Measurements from ENCODE around the gene FBXW4.

The FBXW4 gene

GRCh38 chr10:101694674-101695403 lies at the start of gene FBXW4:
TSS of gene FBXW4 (minus strand) at chr10:101695170. CDS start at chr10:101695105, 65 bp downstream.
- peak within 1 kb of the TSS; percentile 98 for H3K27ac Mint-ChIP-seq
- CTCF ChIA-PET: interaction anchor here (1.3 kb wide), 1 partner anchor 86 kb away, joined by 9 read pairs; no protein-coding TSS in a partner anchor
- no peaks in the 10 kb centered on the region for H3K9me3 Mint-ChIP-seq
- DNase-seq: peak; percentile 78
- peaks cover 37% of the 10 kb centered on the region for H3K4me1 Mint-ChIP-seq
- H3K36me3 Mint-ChIP-seq: peaks cover 18% of the 10 kb centered on the region
- H3K4me3 Mint-ChIP-seq: peak within 1 kb of the TSS; percentile 96
- H3K27me3 Mint-ChIP-seq: no peaks in the 10 kb centered on the region

GRCh38 chr10:101744267-101744666 lies 49.3 kb upstream of the FBXW4 start:
- no peak for DNase-seq
- no peak overlapping the region for H3K4me3 Mint-ChIP-seq
- no peaks in the 10 kb centered on the region for H3K36me3 Mint-ChIP-seq
- H3K4me1 Mint-ChIP-seq: no peaks in the 10 kb centered on the region
- H3K27me3 Mint-ChIP-seq: peaks cover 55% of the 10 kb centered on the region
- CTCF ChIA-PET: interaction anchor here (0.7 to 0.8 kb wide), 3 partner anchors 146 to 195 kb away, joined by 3 read pairs; no protein-coding TSS in a partner anchor
- H3K9me3 Mint-ChIP-seq: no peaks in the 10 kb centered on the region
- no peak overlapping the region for H3K27ac Mint-ChIP-seq

GRCh38 chr10:101741938-101742337 lies 47.0 kb upstream of the FBXW4 start:
- no peak for DNase-seq
- Mint-ChIP-seq H3K9me3 (no peaks in the 10 kb centered on the region), H3K4me3 (no peak overlapping the region), H3K27ac (no peak overlapping the region), H3K27me3 (peaks cover 52% of the 10 kb centered on the region), H3K4me1 (no peaks in the 10 kb centered on the region), H3K36me3 (no peaks in the 10 kb centered on the region)
- CTCF ChIA-PET: no interaction called here

- CTCF ChIA-PET: interaction anchor here (1.0 kb wide), 1 partner anchor 134 kb away, joined by 3 read pairs; no protein-coding TSS in a partner anchor
- no peak for DNase-seq
- H3K27me3 Mint-ChIP-seq: peaks cover 44% of the 10 kb centered on the region
- H3K36me3 Mint-ChIP-seq: no peaks in the 10 kb centered on the region
- no peaks in the 10 kb centered on the region for H3K4me1 Mint-ChIP-seq
- H3K4me3 Mint-ChIP-seq: no peak overlapping the region
- H3K27ac Mint-ChIP-seq: no peak overlapping the region
- H3K9me3 Mint-ChIP-seq: no peaks in the 10 kb centered on the region
These were observed 41.7 kb upstream of the FBXW4 start for GRCh38 chr10:101736666-101737065.

GRCh38 chr10:101732096-101732495 lies 37.1 kb upstream of the FBXW4 start:
- Mint-ChIP-seq H3K27me3 (peaks cover 39% of the 10 kb centered on the region), H3K36me3 (no peaks in the 10 kb centered on the region), H3K27ac (no peak overlapping the region), H3K4me1 (no peaks in the 10 kb centered on the region), H3K4me3 (no peak overlapping the region), H3K9me3 (no peaks in the 10 kb centered on the region)
- CTCF ChIA-PET: interaction anchor here (1.6 kb wide), 1 partner anchor 129 kb away, joined by 4 read pairs; no protein-coding TSS in a partner anchor
- no peak for DNase-seq

- DNase-seq: no peak
- Mint-ChIP-seq H3K27ac (no peak overlapping the region), H3K27me3 (peaks cover 29% of the 10 kb centered on the region), H3K4me3 (no peak overlapping the region), H3K9me3 (no peaks in the 10 kb centered on the region), H3K36me3 (no peaks in the 10 kb centered on the region), H3K4me1 (no peaks in the 10 kb centered on the region)
- CTCF ChIA-PET: interaction anchor here (1.2 kb wide), 1 partner anchor 259 kb away, joined by 3 read pairs; no protein-coding TSS in a partner anchor
These were observed 31.1 kb upstream of the FBXW4 start for GRCh38 chr10:101726115-101726387.

- H3K4me3 Mint-ChIP-seq: no peak overlapping the region
- H3K4me1 Mint-ChIP-seq: no peaks in the 10 kb centered on the region
- no peaks in the 10 kb centered on the region for H3K9me3 Mint-ChIP-seq
- CTCF ChIA-PET: interaction anchor here (1.2 kb wide), 1 partner anchor 259 kb away, joined by 3 read pairs; no protein-coding TSS in a partner anchor
- H3K27me3 Mint-ChIP-seq: peaks cover 32% of the 10 kb centered on the region
- H3K27ac Mint-ChIP-seq: no peak overlapping the region
- no peaks in the 10 kb centered on the region for H3K36me3 Mint-ChIP-seq
- DNase-seq: no peak
These were observed 30.5 kb upstream of the FBXW4 start for GRCh38 chr10:101725296-101726114.

GRCh38 chr10:101724446-101724845 lies 29.5 kb upstream of the FBXW4 start:
- no peaks in the 10 kb centered on the region for H3K4me1 Mint-ChIP-seq
- H3K9me3 Mint-ChIP-seq: no peaks in the 10 kb centered on the region
- DNase-seq: no peak
- CTCF ChIA-PET: no interaction called here
- no peak overlapping the region for H3K27ac Mint-ChIP-seq
- no peaks in the 10 kb centered on the region for H3K36me3 Mint-ChIP-seq
- peaks cover 38% of the 10 kb centered on the region for H3K27me3 Mint-ChIP-seq
- no peak overlapping the region for H3K4me3 Mint-ChIP-seq

GRCh38 chr10:101723176-101723575 lies 28.2 kb upstream of the FBXW4 start:
- no peak overlapping the region for H3K27ac Mint-ChIP-seq
- H3K4me1 Mint-ChIP-seq: no peaks in the 10 kb centered on the region
- no peaks in the 10 kb centered on the region for H3K9me3 Mint-ChIP-seq
- peaks cover 40% of the 10 kb centered on the region for H3K27me3 Mint-ChIP-seq
- no peaks in the 10 kb centered on the region for H3K36me3 Mint-ChIP-seq
- CTCF ChIA-PET: interaction anchor here (1.2 kb wide), 1 partner anchor 121 kb away, joined by 6 read pairs; no protein-coding TSS in a partner anchor
- DNase-seq: no peak
- H3K4me3 Mint-ChIP-seq: no peak overlapping the region

GRCh38 chr10:101721806-101722205 lies 26.8 kb upstream of the FBXW4 start:
- no peaks in the 10 kb centered on the region for H3K4me1 Mint-ChIP-seq
- CTCF ChIA-PET: no interaction called here
- no peaks in the 10 kb centered on the region for H3K36me3 Mint-ChIP-seq
- no peak overlapping the region for H3K4me3 Mint-ChIP-seq
- no peak for DNase-seq
- no peaks in the 10 kb centered on the region for H3K9me3 Mint-ChIP-seq
- peaks cover 35% of the 10 kb centered on the region for H3K27me3 Mint-ChIP-seq
- no peak overlapping the region for H3K27ac Mint-ChIP-seq

GRCh38 chr10:101720606-101721230 lies 25.7 kb upstream of the FBXW4 start:
- Mint-ChIP-seq H3K4me1 (no peaks in the 10 kb centered on the region), H3K4me3 (no peak overlapping the region), H3K27me3 (peaks cover 37% of the 10 kb centered on the region), H3K36me3 (no peaks in the 10 kb centered on the region), H3K9me3 (no peaks in the 10 kb centered on the region), H3K27ac (no peak overlapping the region)
- DNase-seq: no peak
- CTCF ChIA-PET: no interaction called here

- CTCF ChIA-PET: interaction anchor here (0.6 kb wide), 1 partner anchor 109 kb away, joined by 3 read pairs; no protein-coding TSS in a partner anchor
- no peaks in the 10 kb centered on the region for H3K9me3 Mint-ChIP-seq
- no peaks in the 10 kb centered on the region for H3K36me3 Mint-ChIP-seq
- H3K4me1 Mint-ChIP-seq: no peaks in the 10 kb centered on the region
- H3K4me3 Mint-ChIP-seq: no peak overlapping the region
- DNase-seq: no peak
- H3K27ac Mint-ChIP-seq: no peak overlapping the region
- peaks cover 42% of the 10 kb centered on the region for H3K27me3 Mint-ChIP-seq
These were observed 23.8 kb upstream of the FBXW4 start for GRCh38 chr10:101718690-101719275.

GRCh38 chr10:101716891-101717659 lies 22.1 kb upstream of the FBXW4 start:
- no peak overlapping the region for H3K4me3 Mint-ChIP-seq
- no peaks in the 10 kb centered on the region for H3K9me3 Mint-ChIP-seq
- H3K4me1 Mint-ChIP-seq: no peaks in the 10 kb centered on the region
- DNase-seq: no peak
- H3K27me3 Mint-ChIP-seq: peaks cover 43% of the 10 kb centered on the region
- no peaks in the 10 kb centered on the region for H3K36me3 Mint-ChIP-seq
- no peak overlapping the region for H3K27ac Mint-ChIP-seq
- CTCF ChIA-PET: no interaction called here
